ENCODE results near the gene TRIP10.

DNA sequence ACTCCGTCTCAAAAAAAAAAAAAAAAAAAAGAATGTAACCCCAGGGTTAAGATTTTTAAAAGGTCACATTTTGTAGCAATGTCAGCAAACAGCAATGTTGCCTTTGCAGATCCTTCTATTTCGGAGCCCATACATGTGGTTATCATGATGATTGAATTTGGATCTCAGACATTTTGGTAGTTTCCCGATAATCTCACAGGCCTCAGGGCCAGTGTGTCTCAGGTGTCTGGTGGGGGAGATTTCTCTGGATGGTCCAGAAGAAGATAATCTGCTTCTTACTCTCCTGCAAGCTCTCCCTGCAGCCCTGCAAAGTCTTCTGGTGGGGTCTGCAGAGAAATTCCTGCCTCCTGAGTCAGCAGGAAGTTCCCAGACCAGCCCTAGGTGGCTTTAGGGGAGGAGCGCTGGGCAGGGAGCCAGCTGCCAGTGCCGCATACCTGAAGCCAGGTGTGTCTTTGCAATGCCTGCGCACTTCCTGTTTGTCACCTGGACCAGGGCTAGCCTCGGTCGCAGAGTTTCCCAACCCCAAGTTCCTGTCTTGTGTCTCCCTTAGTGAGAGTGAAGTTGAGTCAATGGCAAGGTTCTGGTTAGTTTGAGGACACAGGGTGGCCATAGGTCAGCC, 26.4 kb downstream of the TRIP10 start:
- TF ChIP-seq GATA2 (IDR thresholded peaks at IDR 0.05; ENCODE audit: low read depth, low read length): no peak
- no peak for TF ChIP-seq GATA3 (IDR thresholded peaks at IDR 0.05; ENCODE audit: low read depth, low read length)
